ELF-1 (cell line): ENCODE data around the gene SP100.

ENCODE experiments used
- DNase-seq: peaks from one replicate; pipeline ENCODE4 v3.0.0-alpha.2; 2016; ENCODE audit warnings: low read depth, low spot score

SP100 gene

GRCh38 chr2:230542751-230543150 lies 126.8 kb downstream of the SP100 start:
- no peak for DNase-seq

GRCh38 chr2:230552181-230552580 lies 136.2 kb downstream of the SP100 start:
- no peak for DNase-seq

GRCh38 chr2:230557065-230557464 lies 141.1 kb downstream of the SP100 start:
- no peak for DNase-seq

GRCh38 chr2:230564805-230565779 lies 149.1 kb downstream of the SP100 start:
- no peak for DNase-seq

GRCh38 chr2:230569298-230569697 lies 153.3 kb downstream of the SP100 start:
- no peak for DNase-seq

GRCh38 chr2:230570987-230571386 lies 155.0 kb downstream of the SP100 start:
- no peak for DNase-seq

GRCh38 chr2:230575642-230576324 lies 159.8 kb downstream of the SP100 start:
- DNase-seq = no peak

- DNase-seq = no peak
Observed at GRCh38 chr2:230577114-230577513, 161.1 kb downstream of the SP100 start.

GRCh38 chr2:230578106-230578505 lies 162.1 kb downstream of the SP100 start:
- DNase-seq = no peak

GRCh38 chr2:230582851-230583283 lies 166.9 kb downstream of the SP100 start:
- DNase-seq = no peak

- DNase-seq = no peak
Observed at GRCh38 chr2:230583581-230583980, 167.6 kb downstream of the SP100 start.

- DNase-seq = no peak
Observed at GRCh38 chr2:230586328-230586982, 170.5 kb downstream of the SP100 start.

GRCh38 chr2:230589025-230589424 lies 173.0 kb downstream of the SP100 start:
- DNase-seq = no peak

- no peak for DNase-seq
Observed at GRCh38 chr2:230589497-230590015, 173.6 kb downstream of the SP100 start.

GRCh38 chr2:230590333-230590732 lies 174.3 kb downstream of the SP100 start:
- DNase-seq = no peak

GRCh38 chr2:230591850-230592249 lies 175.8 kb downstream of the SP100 start:
- DNase-seq = no peak

GRCh38 chr2:230592775-230593174 lies 176.8 kb downstream of the SP100 start:
- DNase-seq = no peak
